HG02798 (cell line): ENCODE results near the gene ADPRHL1.

Experiments used
- ATAC-seq: cut with Tn5 transposase; IDR thresholded peaks from one replicate; pipeline ENCODE4 v1.9.1; 2021; ENCODE audit warnings: mild to moderate bottlenecking; ENCODE audit not compliant: unreplicated experiment, poor library complexity

Gene ADPRHL1

GRCh38 chr13:113357529-113357928 is 95.8 kb downstream of the ADPRHL1 start:
- no peak for ATAC-seq

DNA sequence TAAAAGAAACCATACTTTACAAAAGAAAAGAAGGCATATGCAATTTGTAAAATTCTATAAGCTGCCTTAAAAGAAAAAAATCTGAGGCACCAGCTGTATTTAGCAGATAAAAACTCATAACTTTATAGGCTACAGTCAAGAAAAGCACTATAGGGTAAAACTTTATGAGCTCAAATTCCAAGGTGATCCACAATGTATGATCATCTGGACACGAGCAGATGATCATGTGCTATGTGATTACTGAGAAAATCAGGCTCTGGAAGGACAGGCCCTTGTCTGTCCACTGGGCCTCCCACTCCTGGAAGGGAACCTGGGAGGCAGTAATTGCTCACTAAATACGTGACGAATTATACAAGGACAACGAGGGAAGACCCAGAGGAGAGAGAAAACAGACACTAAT is 96.7 kb downstream of the ADPRHL1 start:
- no peak for ATAC-seq

DNA sequence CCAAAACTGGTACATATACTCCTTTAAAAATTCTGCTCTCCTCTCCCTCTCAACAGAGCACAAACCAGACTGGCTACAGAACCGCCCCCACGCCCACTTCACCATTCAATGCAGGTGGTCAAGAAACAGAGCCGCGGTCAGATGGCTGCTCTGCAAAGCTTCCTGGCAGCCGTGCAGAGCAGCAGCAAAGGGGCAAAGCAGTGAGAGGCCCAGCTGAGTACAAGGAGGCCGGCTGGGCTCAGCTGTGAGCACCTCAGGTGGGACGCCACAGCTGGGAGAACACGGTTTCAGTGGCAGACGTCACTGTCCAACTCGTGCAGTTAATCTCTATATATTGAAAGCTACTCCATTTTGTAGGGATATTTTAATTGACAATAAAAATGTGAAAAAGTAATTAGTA is 97.7 kb downstream of the ADPRHL1 start:
- no peak for ATAC-seq

DNA sequence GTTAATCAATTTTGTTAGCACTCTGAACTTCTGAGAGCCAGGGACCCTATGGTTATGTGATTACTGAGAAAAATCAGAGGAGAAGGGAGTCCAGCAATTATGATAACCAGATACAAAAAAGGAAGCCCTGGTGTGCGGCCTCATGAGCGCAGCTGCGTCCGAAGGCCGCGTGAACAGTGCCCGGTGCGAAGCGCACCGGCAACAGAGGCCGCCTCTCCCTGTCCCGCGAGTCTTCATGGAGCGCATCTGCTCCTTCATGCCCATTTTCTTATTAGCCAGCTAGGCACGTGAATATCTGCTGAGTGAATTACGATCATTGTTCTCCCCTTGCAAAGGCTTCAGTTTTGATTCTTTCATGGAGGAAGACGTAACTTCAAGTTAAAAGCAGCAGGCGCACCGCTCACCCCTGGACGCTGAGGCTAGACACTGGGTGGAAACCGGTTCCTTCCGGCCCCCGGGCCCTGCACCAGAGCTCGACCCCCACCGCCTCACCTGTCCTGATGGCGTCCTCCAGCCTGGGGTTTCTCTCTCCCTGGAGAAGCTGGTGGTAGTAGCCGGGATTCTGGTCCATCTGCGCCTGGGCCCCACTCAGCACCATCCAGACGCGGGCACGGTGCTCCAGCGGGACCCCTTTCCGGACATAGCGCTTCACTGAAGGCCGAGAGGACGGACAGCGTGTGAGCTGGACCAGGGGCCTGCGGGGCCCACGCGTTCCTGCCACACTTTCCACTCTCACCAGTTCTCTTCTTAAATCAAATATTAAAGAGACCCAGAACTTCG is 98.3 kb downstream of the ADPRHL1 start:
- ATAC-seq = no peak

DNA sequence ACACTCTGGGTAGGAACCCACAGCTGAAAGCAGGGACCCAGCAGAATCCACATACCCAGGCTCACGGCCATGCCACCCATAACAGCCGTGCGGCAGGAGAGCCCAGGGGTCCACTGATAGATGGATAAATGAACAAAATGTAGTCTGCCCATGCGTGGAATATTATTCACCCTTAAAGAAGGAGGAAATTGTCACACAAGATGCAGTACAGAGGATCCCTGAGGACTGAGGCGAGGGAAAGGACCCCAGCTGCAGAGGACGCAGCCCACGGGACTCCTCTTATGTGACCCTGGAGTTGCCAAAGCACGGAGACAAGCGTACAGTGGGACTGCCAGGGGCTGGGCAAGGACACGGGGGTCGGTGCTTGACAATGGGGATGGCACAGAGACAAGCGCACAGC is 100.0 kb downstream of the ADPRHL1 start:
- ATAC-seq = no peak

GRCh38 chr13:113351514-113352026 is 101.7 kb downstream of the ADPRHL1 start:
- ATAC-seq = no peak

GRCh38 chr13:113350938-113351335 is 102.4 kb downstream of the ADPRHL1 start:
- no peak for ATAC-seq

GRCh38 chr13:113350065-113350937 is 103.0 kb downstream of the ADPRHL1 start:
- ATAC-seq = no peak
